ENCODE measurements around the gene NME7. TPM values are rescaled to one million over a fixed set of nuclear protein-coding genes. Genes with fewer than 3 reads are reported as not detected.

The NME7 gene
- total RNA-seq, 1 donor from 2014 or later, result 14.5 TPM

- ATAC-seq (ENCODE audit: low read depth) (no peak), DNase-seq (no peak)
- H3K27ac Mint-ChIP-seq, result no peak overlapping the region
- peaks cover 27% of the 10 kb centered on the region for H3K36me3 Mint-ChIP-seq (ENCODE audit: low read depth)
- no peak overlapping the region for H3K4me3 Mint-ChIP-seq
- H3K9me3 Mint-ChIP-seq, result peaks cover 27% of the 10 kb centered on the region
- intact Hi-C loops (cut with micrococcal nuclease), result no loop called here
- H3K27me3 Mint-ChIP-seq, result no peaks in the 10 kb centered on the region
- CTCF ChIA-PET, result no interaction called here
- TF ChIP-seq, protein P1, sequence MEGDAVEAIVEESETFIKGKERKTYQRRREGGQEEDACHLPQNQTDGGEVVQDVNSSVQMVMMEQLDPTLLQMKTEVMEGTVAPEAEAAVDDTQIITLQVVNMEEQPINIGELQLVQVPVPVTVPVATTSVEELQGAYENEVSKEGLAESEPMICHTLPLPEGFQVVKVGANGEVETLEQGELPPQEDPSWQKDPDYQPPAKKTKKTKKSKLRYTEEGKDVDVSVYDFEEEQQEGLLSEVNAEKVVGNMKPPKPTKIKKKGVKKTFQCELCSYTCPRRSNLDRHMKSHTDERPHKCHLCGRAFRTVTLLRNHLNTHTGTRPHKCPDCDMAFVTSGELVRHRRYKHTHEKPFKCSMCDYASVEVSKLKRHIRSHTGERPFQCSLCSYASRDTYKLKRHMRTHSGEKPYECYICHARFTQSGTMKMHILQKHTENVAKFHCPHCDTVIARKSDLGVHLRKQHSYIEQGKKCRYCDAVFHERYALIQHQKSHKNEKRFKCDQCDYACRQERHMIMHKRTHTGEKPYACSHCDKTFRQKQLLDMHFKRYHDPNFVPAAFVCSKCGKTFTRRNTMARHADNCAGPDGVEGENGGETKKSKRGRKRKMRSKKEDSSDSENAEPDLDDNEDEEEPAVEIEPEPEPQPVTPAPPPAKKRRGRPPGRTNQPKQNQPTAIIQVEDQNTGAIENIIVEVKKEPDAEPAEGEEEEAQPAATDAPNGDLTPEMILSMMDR (IDR thresholded peaks at IDR 0.05), result no peak
- POLR2A ChIA-PET, result no interaction called here
- peaks cover 19% of the 10 kb centered on the region for H3K4me1 Mint-ChIP-seq
Measured at GRCh38 chr1:169330927-169331326, 36.7 kb downstream of the NME7 start.

DNA sequence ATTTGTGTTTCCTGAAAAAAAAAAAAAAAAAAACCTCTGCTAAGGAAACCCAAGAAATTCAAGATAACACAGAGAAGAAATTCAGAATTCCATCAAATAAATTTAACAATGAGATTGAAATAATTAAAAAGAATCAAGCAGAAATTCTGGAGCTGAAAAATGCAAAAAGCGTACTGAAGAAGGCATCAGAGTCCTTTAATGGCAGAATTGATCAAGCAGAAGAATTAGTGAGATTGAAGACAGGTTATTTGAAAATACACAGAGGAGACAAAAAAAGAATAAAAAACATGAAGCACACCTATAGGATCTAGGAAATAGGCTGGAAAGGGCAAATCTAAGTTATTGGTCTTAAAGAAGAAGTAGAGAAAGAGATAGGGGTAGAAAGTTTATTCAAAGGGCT is 38.2 kb downstream of the NME7 start:
- H3K4me3 Mint-ChIP-seq, result no peak overlapping the region
- TF ChIP-seq, protein P1 (IDR thresholded peaks at IDR 0.05), result no peak

DNA sequence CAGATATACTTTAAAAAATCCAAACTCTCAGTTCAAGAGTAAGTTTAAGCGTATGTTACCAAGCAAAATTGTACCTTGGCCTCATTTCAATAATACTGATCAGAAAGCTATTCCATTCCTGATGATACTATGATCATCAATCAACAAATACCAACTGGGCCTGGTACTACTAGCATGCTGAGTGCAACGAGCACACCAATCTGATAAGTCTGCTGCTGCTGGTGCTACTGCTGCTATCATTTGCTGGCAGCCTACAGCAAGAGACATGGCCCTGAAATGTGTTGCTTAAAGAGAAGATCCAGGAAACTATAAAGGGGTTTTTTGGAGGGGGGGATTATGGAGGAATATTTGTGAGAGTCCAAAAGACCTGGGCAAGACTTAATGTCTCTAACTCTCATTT is 39.7 kb downstream of the NME7 start:
- Mint-ChIP-seq H3K36me3 (ENCODE audit: low read depth) (peaks cover 21% of the 10 kb centered on the region), H3K4me3 (no peak overlapping the region), H3K27ac (no peak overlapping the region), H3K27me3 (no peaks in the 10 kb centered on the region), H3K9me3 (peaks cover 21% of the 10 kb centered on the region), H3K4me1 (peaks cover 17% of the 10 kb centered on the region)
- ATAC-seq (ENCODE audit: low read depth), result no peak
- intact Hi-C loops (cut with micrococcal nuclease), result no loop called here
- ChIA-PET CTCF (no interaction called here), POLR2A (no interaction called here)
- TF ChIP-seq, protein P1 (IDR thresholded peaks at IDR 0.05), result no peak
- no peak for DNase-seq

More for the DNA sequence above, 38.2 kb downstream of the NME7 start:
- no peak for DNase-seq
- ChIA-PET CTCF (no interaction called here), POLR2A (no interaction called here)
- Mint-ChIP-seq H3K4me1 (peaks cover 19% of the 10 kb centered on the region), H3K9me3 (peaks cover 21% of the 10 kb centered on the region), H3K27me3 (no peaks in the 10 kb centered on the region), H3K36me3 (ENCODE audit: low read depth) (peaks cover 16% of the 10 kb centered on the region), H3K27ac (no peak overlapping the region)
- no peak for ATAC-seq (ENCODE audit: low read depth)
- intact Hi-C loops (cut with micrococcal nuclease), result no loop called here

DNA sequence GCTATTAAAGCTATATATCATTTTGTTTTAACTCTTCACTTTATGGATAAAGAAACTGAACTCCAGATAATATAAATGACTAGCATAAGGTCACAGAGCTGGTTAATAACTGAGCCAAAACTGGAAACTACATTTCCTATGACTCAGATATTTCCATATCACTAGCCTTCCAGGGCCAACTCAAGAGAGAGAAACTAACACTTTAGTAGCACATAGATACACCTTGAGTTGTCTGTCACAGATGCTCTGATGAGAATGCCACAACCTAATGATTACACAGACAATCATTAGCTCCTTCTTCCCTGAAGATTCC is 40.7 kb downstream of the NME7 start:
- Mint-ChIP-seq H3K4me3 (no peak overlapping the region), H3K27me3 (no peaks in the 10 kb centered on the region), H3K9me3 (peaks cover 18% of the 10 kb centered on the region), H3K27ac (no peak overlapping the region), H3K36me3 (ENCODE audit: low read depth) (peaks cover 21% of the 10 kb centered on the region), H3K4me1 (peaks cover 17% of the 10 kb centered on the region)
- DNase-seq (no peak), ATAC-seq (ENCODE audit: low read depth) (peak; percentile 50)
- TF ChIP-seq, protein P1 (IDR thresholded peaks at IDR 0.05), result no peak
- ChIA-PET CTCF (interaction anchor here (0.9 to 1.7 kb wide), 2 partner anchors 22 to 984 kb away, joined by 3 to 8 read pairs; no protein-coding TSS in a partner anchor), POLR2A (no interaction called here)
- intact Hi-C loops (cut with micrococcal nuclease), result no loop called here

DNA sequence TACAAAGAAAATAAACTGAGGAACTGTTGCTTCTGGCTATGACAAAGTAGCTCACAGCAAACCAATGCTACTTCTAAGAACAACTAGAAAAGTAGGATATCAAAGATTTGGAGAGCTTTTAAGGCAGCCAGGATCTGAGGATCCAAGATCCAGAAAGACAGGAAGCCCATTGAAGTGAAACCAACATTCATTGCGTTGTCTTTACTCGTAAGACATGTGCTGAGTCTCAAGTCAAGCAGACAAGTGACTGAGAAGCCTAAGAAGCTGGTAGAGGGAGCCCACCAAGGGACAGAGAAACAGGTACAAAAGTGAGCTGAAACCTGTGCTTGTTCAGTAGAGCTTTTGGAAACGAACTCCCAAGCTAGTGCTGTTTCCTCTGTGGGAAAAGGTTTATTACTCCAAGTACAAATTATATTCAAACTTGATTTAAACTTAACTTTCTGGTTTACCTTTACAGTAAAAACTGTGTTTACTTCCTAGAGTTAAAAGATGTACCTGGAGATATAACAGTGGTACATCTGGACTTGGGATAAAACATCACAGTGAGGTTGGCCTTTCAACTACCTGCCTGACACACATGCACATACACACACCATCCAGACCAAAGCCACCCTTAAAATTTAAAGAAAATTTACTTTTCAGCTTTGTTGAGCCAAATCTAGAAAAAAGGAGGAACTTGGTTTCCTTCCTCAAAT is 41.2 kb downstream of the NME7 start:
- ATAC-seq (ENCODE audit: low read depth) (no peak), DNase-seq (no peak)
- TF ChIP-seq, protein P1 (IDR thresholded peaks at IDR 0.05), result no peak
- Mint-ChIP-seq H3K9me3 (peaks cover 18% of the 10 kb centered on the region), H3K4me1 (peaks cover 17% of the 10 kb centered on the region), H3K4me3 (no peak overlapping the region), H3K27ac (no peak overlapping the region), H3K27me3 (no peaks in the 10 kb centered on the region), H3K36me3 (ENCODE audit: low read depth) (peaks cover 21% of the 10 kb centered on the region)
- ChIA-PET POLR2A (no interaction called here), CTCF (interaction anchor here (0.9 to 1.7 kb wide), 2 partner anchors 22 to 984 kb away, joined by 3 to 8 read pairs; no protein-coding TSS in a partner anchor)
- intact Hi-C loops (cut with micrococcal nuclease), result no loop called here

Measured in activated B cell treated with CpG ODN at 0.5 μM for 24 hours (primary cell).